Left lung (tissue), 10 donors: ENCODE measurements around the gene GCH1. TPM values are rescaled to one million over a fixed set of nuclear protein-coding genes. Genes with fewer than 3 reads are reported as not detected.

Source experiments
- ATAC-seq: fragments of 200-7000 bp; cut with Tn5 transposase; one replicate; pipeline ENCODE4 v1.9.1; 2020; ENCODE audit warnings: moderate library complexity
- DNase-seq, 4 donors: peaks; one replicate each; pipeline ENCODE4 v3.0.0-alpha.2; 2013 to 2020
- H3K27ac ChIP-seq, 2 donors: fragments of 200-600 bp; sonication (generic) in 1 of 2; one replicate each; pipeline versions ENCODE4 v1.5.0 to v1.8.0; 2020 to 2021
- H3K27me3 ChIP-seq, 2 donors: fragments of 200-600 bp; sonication (generic) in 1 of 2; one replicate each; pipeline versions ENCODE4 v1.5.0 to v1.8.0; 2020 to 2021
- H3K36me3 ChIP-seq, 2 donors: fragments of 200-600 bp; sonication (generic) in 1 of 2; one replicate each; pipeline versions ENCODE4 v1.5.0 to v1.8.0; 2020 to 2021
- H3K4me1 ChIP-seq, 2 donors: fragments of 200-600 bp; one replicate each; pipeline ENCODE4 v1.8.0; 2021
- H3K4me3 ChIP-seq, 2 donors: fragments of 200-600 bp; sonication (generic) in 1 of 2; one replicate each; pipeline versions ENCODE4 v1.5.0 to v1.8.0; 2020 to 2021; ENCODE audit warnings: mild to moderate bottlenecking in 1 of 2
- H3K9me3 ChIP-seq, 2 donors: fragments of 200-600 bp; sonication (generic) in 1 of 2; one replicate each; pipeline versions ENCODE4 v1.5.0 to v1.8.0; 2020 to 2021
- CTCF ChIP-seq, 2 donors: fragments of 200-600 bp; sonication (generic) in 1 of 2; IDR thresholded peaks; one replicate each; pipeline versions ENCODE4 v1.5.0 to v1.8.0; 2021; ENCODE audit warnings: antibody characterized with exemption in 2 of 2
- intact Hi-C, 2 donors: fragments of 100-400 bp; cut with DNase I; formaldehyde crosslinking; loops; one replicate each; pipeline versions ENCODE4 v1.11.2 to v1.14.2; 2022
- polyA plus RNA-seq, 6 donors: library from polyadenylated mRNA; unstranded; fragments of 120-200 nt; gene quantifications; one replicate each; pipeline ENCODE4 v1.2.1, GENCODE V29; 2013; ENCODE audit not compliant: insufficient read length in 6 of 6
- total RNA-seq, 2 donors: library from RNA; stranded (reverse); fragmentation: NEBNext Ultra II Directional; extraction: Animal tissue kit (Norgen Biotek cat#: 25700); gene quantifications; one replicate each; pipeline ENCODE4 v1.2.1, GENCODE V29; 2021
- donor health status: DM: no; HTN: yes; CAD: no.
- donor health status: DM: no; HTN: no; CAD: no.

GCH1 gene
- total and polyA plus RNA-seq, 8 donors, result 5.2 to 22.8 (median 6.9) TPM

- DNase-seq, result peak in 1 of 4 donors; percentile 28
- TF ChIP-seq CTCF (IDR thresholded peaks at IDR 0.05), result peak; percentile 75 to 89
- H3K27me3 ChIP-seq, result no peaks in the 10 kb centered on the region
- H3K9me3 ChIP-seq, result no peaks in the 10 kb centered on the region
- intact Hi-C loops, result loop anchor here in 1 of 2 donors (10.0 kb wide), 1 partner anchor 272 kb away; no protein-coding TSS in a partner anchor
- peaks cover 3 to 40% of the 10 kb centered on the region in 2 donors for H3K4me1 ChIP-seq
- no peaks in the 10 kb centered on the region for H3K36me3 ChIP-seq
- peak; percentile 85 for ATAC-seq
- no peak overlapping the region for H3K4me3 ChIP-seq
- H3K27ac ChIP-seq, result no peak overlapping the region
Observed at GRCh38 chr14:54893151-54893760, 9.4 kb downstream of the GCH1 start.

GRCh38 chr14:54891471-54892245 is 11.0 kb downstream of the GCH1 start:
- H3K4me3 ChIP-seq, result no peak overlapping the region
- no peaks in the 10 kb centered on the region for H3K36me3 ChIP-seq
- intact Hi-C loops, result loop anchor here in 1 of 2 donors (10.0 kb wide), 1 partner anchor 273 kb away; no protein-coding TSS in a partner anchor
- H3K27ac ChIP-seq, result no peak overlapping the region
- DNase-seq (no peak), ATAC-seq (no peak)
- H3K9me3 ChIP-seq, result no peaks in the 10 kb centered on the region
- H3K4me1 ChIP-seq, result peaks cover 3 to 43% of the 10 kb centered on the region in 2 donors
- no peak for TF ChIP-seq CTCF (IDR thresholded peaks at IDR 0.05)
- H3K27me3 ChIP-seq, result no peaks in the 10 kb centered on the region

- Histone ChIP-seq H3K36me3 (no peaks in the 10 kb centered on the region), H3K27me3 (no peaks in the 10 kb centered on the region), H3K27ac (no peak overlapping the region), H3K9me3 (no peaks in the 10 kb centered on the region), H3K4me1 (peaks cover 3 to 43% of the 10 kb centered on the region in 2 donors), H3K4me3 (no peak overlapping the region)
- ATAC-seq (peak; percentile 14), DNase-seq (no peak)
- intact Hi-C loops, result loop anchor here in 1 of 2 donors (10.0 kb wide), 1 partner anchor 274 kb away; no protein-coding TSS in a partner anchor
- no peak for TF ChIP-seq CTCF (IDR thresholded peaks at IDR 0.05)
Observed at GRCh38 chr14:54890788-54891187, 11.8 kb downstream of the GCH1 start.

GRCh38 chr14:54889919-54890318 is 12.7 kb downstream of the GCH1 start:
- H3K4me3 ChIP-seq, result no peak overlapping the region
- no peak for DNase-seq
- H3K4me1 ChIP-seq, result peaks cover 3 to 35% of the 10 kb centered on the region in 2 donors
- intact Hi-C loops, result loop anchor here in 1 of 2 donors (10.0 kb wide), 1 partner anchor 275 kb away; no protein-coding TSS in a partner anchor
- H3K27ac ChIP-seq, result no peak overlapping the region
- H3K27me3 ChIP-seq, result no peaks in the 10 kb centered on the region
- ATAC-seq, result no peak
- no peaks in the 10 kb centered on the region for H3K36me3 ChIP-seq
- H3K9me3 ChIP-seq, result no peaks in the 10 kb centered on the region
- no peak for TF ChIP-seq CTCF (IDR thresholded peaks at IDR 0.05)

- Histone ChIP-seq H3K4me1 (peaks cover 0 to 22% of the 10 kb centered on the region in 2 donors), H3K27ac (peak overlapping the region; percentile 80 to 88), H3K4me3 (no peak overlapping the region), H3K9me3 (no peaks in the 10 kb centered on the region), H3K27me3 (no peaks in the 10 kb centered on the region), H3K36me3 (no peaks in the 10 kb centered on the region)
- intact Hi-C loops, result no loop called here
- TF ChIP-seq CTCF (IDR thresholded peaks at IDR 0.05), result no peak
- DNase-seq, result peak in 2 of 4 donors; percentile 35 to 42
- no peak for ATAC-seq
Observed at GRCh38 chr14:54882521-54882920, 20.1 kb downstream of the GCH1 start.
